OCI-LY3 (cell line): ENCODE measurements around the gene ASIC2.

Experiments
- H2AFZ ChIP-seq: fragments of 200-600, 300-600 bp; shearing (Covaris generic); 2 replicates; pipeline ENCODE4 v1.6.0; 2014; ENCODE audit warnings: antibody characterized with exemption, low read depth, low read length
- H3K27ac ChIP-seq: fragments of 200-600, 300-600 bp; sonication (generic); 2 replicates; pipeline ENCODE4 v1.5.1; 2014; ENCODE audit warnings: mild to moderate bottlenecking, low read length, moderate library complexity, mixed read lengths
- H3K27me3 ChIP-seq: fragments of 200-600, 300-600 bp; sonication (generic); 2 replicates; pipeline ENCODE4 v1.6.1; 2014; ENCODE audit warnings: low read depth, low read length, mixed read lengths
- H3K36me3 ChIP-seq: fragments of 200-600, 300-600 bp; sonication (generic); replicated peaks from 2 replicates; pipeline ENCODE3; 2014; ENCODE audit warnings: low read depth, low read length, mixed read lengths
- H3K4me1 ChIP-seq: fragments of 300-600, 200-600 bp; sonication (generic); 2 replicates; pipeline ENCODE4 v1.6.1; 2014; ENCODE audit warnings: low read length, mixed read lengths
- H3K4me2 ChIP-seq: fragments of 200-600, 300-600 bp; sonication (generic); 2 replicates; pipeline ENCODE4 v1.6.1; 2014; ENCODE audit warnings: low read length, mixed read lengths
- H3K4me3 ChIP-seq: fragments of 300-600, 200-600 bp; sonication (generic); 2 replicates; pipeline ENCODE4 v1.5.1; 2014; ENCODE audit warnings: antibody characterized with exemption, mild to moderate bottlenecking, low read length, moderate library complexity
- H3K79me2 ChIP-seq: fragments of 300-600, 200-600 bp; shearing (Covaris generic); 2 replicates; pipeline ENCODE4 v1.6.1; 2014; ENCODE audit warnings: mild to moderate bottlenecking, low read length, mixed read lengths
- H3K9ac ChIP-seq: fragments of 300-600, 200-600 bp; shearing (Covaris generic); 2 replicates; pipeline ENCODE4 v1.6.0; 2014; ENCODE audit warnings: mild to moderate bottlenecking, low read length, moderate library complexity
- H3K9me3 ChIP-seq: fragments of 200-600, 300-600 bp; shearing (Covaris generic); 2 replicates; pipeline ENCODE4 v1.6.1; 2014; ENCODE audit warnings: low read length, mixed read lengths; ENCODE audit not compliant: insufficient read depth
- H4K20me1 ChIP-seq: fragments of 200-600, 300-600 bp; sonication (generic); 2 replicates; pipeline ENCODE4 v1.6.1; 2016; ENCODE audit warnings: low read length, mixed read lengths; ENCODE audit not compliant: insufficient read depth
- EZH2phosphoT487 ChIP-seq: fragments of 200-600 bp; shearing (Covaris generic); IDR thresholded peaks from 2 replicates; pipeline ENCODE4 v1.6.1; 2018; ENCODE audit warnings: antibody characterized with exemption, mixed run types, low read depth
- TF ChIP-seq, protein P1 (sequence below): fragments of 200-600, 300-600 bp; sonication (generic); IDR thresholded peaks from 2 replicates; pipeline ENCODE4 v1.5.1; 2014; ENCODE audit warnings: antibody characterized with exemption, low read length, low read depth

Gene ASIC2

DNA sequence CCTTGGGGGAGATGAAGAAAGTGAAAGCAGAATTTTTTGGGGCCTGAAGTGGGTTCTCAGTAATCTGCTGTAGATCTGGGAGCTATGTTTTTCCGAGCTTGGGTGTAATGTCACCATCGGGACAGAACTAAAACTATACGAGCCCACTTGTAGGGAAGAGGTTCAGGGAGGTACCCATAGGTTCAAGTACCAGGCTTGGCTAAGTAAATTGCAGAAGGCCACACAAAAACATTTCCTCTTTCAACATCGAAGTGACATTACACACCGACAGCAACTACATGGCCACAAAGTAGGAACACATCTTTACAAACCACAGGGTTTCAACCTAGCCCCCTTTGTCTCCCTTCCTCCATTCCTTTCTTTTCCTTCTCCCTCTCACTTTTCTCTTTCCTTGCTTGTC, 10.2 kb upstream of the ASIC2 start:
- no peak overlapping the region for H3K9ac ChIP-seq

DNA sequence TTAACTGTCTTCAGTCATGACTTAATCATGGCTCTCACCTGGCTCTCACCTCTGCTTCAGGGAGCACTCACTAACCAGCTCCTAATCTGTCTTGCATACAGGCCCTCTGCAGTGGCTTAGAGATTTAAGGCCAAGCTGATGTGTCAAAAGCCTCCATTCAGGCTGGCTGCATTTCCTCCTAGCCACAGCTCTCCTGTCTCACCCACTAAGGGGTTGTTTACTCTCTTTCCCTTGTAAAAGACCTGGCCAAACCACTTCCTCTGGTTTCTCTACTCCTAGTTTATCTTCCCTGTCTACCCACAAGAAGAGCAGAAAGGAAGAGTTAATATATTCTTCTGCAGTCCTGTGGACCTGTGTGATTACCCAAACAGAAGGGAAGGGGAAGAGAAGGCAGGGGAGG, 9.3 kb upstream of the ASIC2 start:
- H4K20me1 ChIP-seq = no peaks in the 10 kb centered on the region
- no peaks in the 10 kb centered on the region for H3K79me2 ChIP-seq
- H3K27ac ChIP-seq = no peak overlapping the region
- H3K4me1 ChIP-seq = no peaks in the 10 kb centered on the region
- no peak overlapping the region for H3K9ac ChIP-seq
- H3K9me3 ChIP-seq = no peaks in the 10 kb centered on the region
- TF ChIP-seq, protein P1, sequence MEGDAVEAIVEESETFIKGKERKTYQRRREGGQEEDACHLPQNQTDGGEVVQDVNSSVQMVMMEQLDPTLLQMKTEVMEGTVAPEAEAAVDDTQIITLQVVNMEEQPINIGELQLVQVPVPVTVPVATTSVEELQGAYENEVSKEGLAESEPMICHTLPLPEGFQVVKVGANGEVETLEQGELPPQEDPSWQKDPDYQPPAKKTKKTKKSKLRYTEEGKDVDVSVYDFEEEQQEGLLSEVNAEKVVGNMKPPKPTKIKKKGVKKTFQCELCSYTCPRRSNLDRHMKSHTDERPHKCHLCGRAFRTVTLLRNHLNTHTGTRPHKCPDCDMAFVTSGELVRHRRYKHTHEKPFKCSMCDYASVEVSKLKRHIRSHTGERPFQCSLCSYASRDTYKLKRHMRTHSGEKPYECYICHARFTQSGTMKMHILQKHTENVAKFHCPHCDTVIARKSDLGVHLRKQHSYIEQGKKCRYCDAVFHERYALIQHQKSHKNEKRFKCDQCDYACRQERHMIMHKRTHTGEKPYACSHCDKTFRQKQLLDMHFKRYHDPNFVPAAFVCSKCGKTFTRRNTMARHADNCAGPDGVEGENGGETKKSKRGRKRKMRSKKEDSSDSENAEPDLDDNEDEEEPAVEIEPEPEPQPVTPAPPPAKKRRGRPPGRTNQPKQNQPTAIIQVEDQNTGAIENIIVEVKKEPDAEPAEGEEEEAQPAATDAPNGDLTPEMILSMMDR = no peak
- no peak for TF ChIP-seq EZH2phosphoT487
- no peak overlapping the region for H3K4me3 ChIP-seq
- no peak overlapping the region for H3K4me2 ChIP-seq
- peaks cover 23% of the 10 kb centered on the region; the same call in 1 of the 2 replicates for H3K27me3 ChIP-seq
- H3K36me3 ChIP-seq = no peaks in the 10 kb centered on the region
- no peak overlapping the region for H2AFZ ChIP-seq

More for the DNA sequence above, 10.2 kb upstream of the ASIC2 start:
- TF ChIP-seq, protein P1 = no peak
- TF ChIP-seq EZH2phosphoT487 = no peak
- H3K36me3 ChIP-seq = no peaks in the 10 kb centered on the region
- H3K4me2 ChIP-seq = no peak overlapping the region
- H3K27me3 ChIP-seq = peaks cover 29% of the 10 kb centered on the region; the same call in 1 of the 2 replicates
- H3K4me3 ChIP-seq = no peak overlapping the region
- no peak overlapping the region for H2AFZ ChIP-seq
- no peaks in the 10 kb centered on the region for H3K9me3 ChIP-seq
- H3K79me2 ChIP-seq = no peaks in the 10 kb centered on the region
- H3K4me1 ChIP-seq = no peaks in the 10 kb centered on the region
- H3K27ac ChIP-seq = no peak overlapping the region
- no peaks in the 10 kb centered on the region for H4K20me1 ChIP-seq

DNA sequence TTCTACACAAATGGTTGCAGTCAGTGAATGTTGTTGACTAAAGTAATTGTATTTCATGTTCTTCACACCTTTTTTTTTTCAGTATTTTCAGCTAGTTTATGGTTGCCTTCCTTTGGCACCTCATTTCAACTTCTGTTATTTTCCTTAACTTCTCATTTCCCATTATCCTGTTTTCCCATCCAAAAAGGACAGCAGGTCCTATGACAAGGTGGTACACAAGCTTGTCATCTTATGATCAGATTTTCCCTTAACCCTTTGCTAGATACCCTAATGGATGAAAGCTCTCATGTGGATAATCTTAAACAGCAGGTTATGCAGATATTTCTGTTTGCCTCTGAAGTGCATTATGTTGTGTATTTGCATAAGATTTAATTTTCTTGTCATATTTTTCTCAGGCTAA, 7.1 kb upstream of the ASIC2 start:
- TF ChIP-seq, protein P1 = no peak
- no peak for TF ChIP-seq EZH2phosphoT487
- Histone ChIP-seq H3K9ac (no peak overlapping the region), H3K4me3 (no peak overlapping the region), H3K79me2 (no peaks in the 10 kb centered on the region), H4K20me1 (no peaks in the 10 kb centered on the region), H2AFZ (no peak overlapping the region), H3K4me2 (no peak overlapping the region), H3K4me1 (no peaks in the 10 kb centered on the region), H3K36me3 (no peaks in the 10 kb centered on the region), H3K27ac (no peak overlapping the region), H3K27me3 (peaks cover 10% of the 10 kb centered on the region; the same call in 1 of the 2 replicates), H3K9me3 (no peaks in the 10 kb centered on the region)

DNA sequence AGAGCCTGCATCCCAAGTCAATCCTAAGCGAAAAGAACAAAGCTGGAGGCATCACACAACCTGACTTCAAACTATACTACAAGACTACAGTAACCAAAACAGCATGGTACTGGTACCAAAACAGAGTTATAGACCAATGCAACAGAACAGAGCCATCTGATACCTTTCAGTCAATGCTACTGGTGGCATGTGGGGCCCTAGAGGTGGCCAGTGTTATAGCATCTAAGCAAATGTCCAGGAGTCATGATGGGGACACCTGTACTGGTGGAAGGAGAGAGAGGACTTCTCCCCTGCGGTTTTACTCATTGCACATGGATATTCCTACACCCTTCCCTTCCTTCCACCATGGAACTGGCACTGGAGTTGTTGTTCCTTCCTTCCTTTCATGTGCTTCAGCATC, 6.0 kb upstream of the ASIC2 start:
- H3K9me3 ChIP-seq = no peaks in the 10 kb centered on the region
- H3K27ac ChIP-seq = no peak overlapping the region
- H3K9ac ChIP-seq = no peak overlapping the region
- H2AFZ ChIP-seq = no peak overlapping the region
- H3K79me2 ChIP-seq = no peaks in the 10 kb centered on the region
- peaks cover 5% of the 10 kb centered on the region; the same call in 1 of the 2 replicates for H3K27me3 ChIP-seq
- H3K4me1 ChIP-seq = no peaks in the 10 kb centered on the region
- H3K4me3 ChIP-seq = no peak overlapping the region
- TF ChIP-seq, protein P1 = no peak
- no peak for TF ChIP-seq EZH2phosphoT487
- no peaks in the 10 kb centered on the region for H4K20me1 ChIP-seq
- H3K36me3 ChIP-seq = no peaks in the 10 kb centered on the region
- no peak overlapping the region for H3K4me2 ChIP-seq
